Measurements from ENCODE around the gene DGCR6L.
"Not testable (repeated sequence)": the region's sequence is repeated elsewhere in the genome, so short reads cannot be mapped to it uniquely, and the experiment has no call there.

Gene DGCR6L

GRCh38 chr22:20308806-20309650 is 10.8 kb downstream of the DGCR6L start:
- not testable (repeated sequence) for DNase-seq

GRCh38 chr22:20307448-20308447 is 12.1 kb downstream of the DGCR6L start:
- not testable (repeated sequence) for DNase-seq

GRCh38 chr22:20306646-20307447 is 13.0 kb downstream of the DGCR6L start:
- not testable (repeated sequence) for DNase-seq

- no peak for DNase-seq
These were observed 13.8 kb downstream of the DGCR6L start for GRCh38 chr22:20305894-20306645.

- not testable (repeated sequence) for DNase-seq
These were observed 14.5 kb downstream of the DGCR6L start for GRCh38 chr22:20305230-20305893.

- no peak for DNase-seq
These were observed 15.2 kb downstream of the DGCR6L start for GRCh38 chr22:20304646-20305045.

GRCh38 chr22:20303229-20303534 is 16.7 kb downstream of the DGCR6L start:
- DNase-seq = not testable (repeated sequence)

- no peak for DNase-seq
These were observed 17.2 kb downstream of the DGCR6L start for GRCh38 chr22:20302438-20303228.

GRCh38 chr22:20299746-20300136 is 20.1 kb downstream of the DGCR6L start:
- DNase-seq = no peak

GRCh38 chr22:20298803-20299745 is 20.8 kb downstream of the DGCR6L start:
- peak; percentile 91 for DNase-seq

GRCh38 chr22:20298110-20298802 is 21.6 kb downstream of the DGCR6L start:
- no peak for DNase-seq

- DNase-seq = no peak
These were observed 22.3 kb downstream of the DGCR6L start for GRCh38 chr22:20297414-20298109.

- no peak for DNase-seq
These were observed 23.3 kb downstream of the DGCR6L start for GRCh38 chr22:20296598-20296997.

- no peak for DNase-seq
These were observed 24.4 kb downstream of the DGCR6L start for GRCh38 chr22:20295262-20296064.

- no peak for DNase-seq
These were observed 27.1 kb downstream of the DGCR6L start for GRCh38 chr22:20292673-20293232.

GRCh38 chr22:20292108-20292507 is 27.8 kb downstream of the DGCR6L start:
- DNase-seq = no peak

- no peak for DNase-seq
These were observed 28.2 kb downstream of the DGCR6L start for GRCh38 chr22:20291604-20292063.
